COLO829 (cell line): ENCODE results near the gene OASL.

Source experiments
- DNase-seq: peaks from one replicate; pipeline ENCODE4 v3.0.0; 2012; ENCODE audit warnings: low spot score

OASL gene

GRCh38 chr12:120991965-120992364 lies 47.1 kb downstream of the OASL start:
- DNase-seq = no peak

- no peak for DNase-seq
Measured at GRCh38 chr12:120990487-120991055, 48.5 kb downstream of the OASL start.

- DNase-seq = no peak
Measured at GRCh38 chr12:120989687-120990086, 49.4 kb downstream of the OASL start.

- DNase-seq = no peak
Measured at GRCh38 chr12:120988658-120989057, 50.4 kb downstream of the OASL start.

GRCh38 chr12:120988234-120988633 lies 50.8 kb downstream of the OASL start:
- DNase-seq = no peak

- DNase-seq = no peak
Measured at GRCh38 chr12:120984351-120984898, 54.6 kb downstream of the OASL start.

GRCh38 chr12:120983759-120984158 lies 55.3 kb downstream of the OASL start:
- DNase-seq = no peak

GRCh38 chr12:120982659-120983058 lies 56.4 kb downstream of the OASL start:
- no peak for DNase-seq

GRCh38 chr12:120981407-120981941 lies 57.6 kb downstream of the OASL start:
- DNase-seq = no peak

GRCh38 chr12:120980800-120981368 lies 58.2 kb downstream of the OASL start:
- DNase-seq = no peak

GRCh38 chr12:120979862-120980696 lies 59.0 kb downstream of the OASL start:
- no peak for DNase-seq

GRCh38 chr12:120979220-120979861 lies 59.7 kb downstream of the OASL start:
- no peak for DNase-seq

GRCh38 chr12:120978296-120979219 lies 60.5 kb downstream of the OASL start, which contains the start of gene HNF1A:
TSS of gene HNF1A (plus strand) at chr12:120978543. CDS start at chr12:120978769, 226 bp downstream.
- no peak for DNase-seq

GRCh38 chr12:120977531-120978295 lies 61.3 kb downstream of the OASL start:
- no peak for DNase-seq

GRCh38 chr12:120972870-120973543 lies 66.0 kb downstream of the OASL start:
- no peak for DNase-seq

- DNase-seq = peak; percentile 87
Measured at GRCh38 chr12:120971299-120972180, 67.5 kb downstream of the OASL start.

- no peak for DNase-seq
Measured at GRCh38 chr12:120970310-120970709, 68.7 kb downstream of the OASL start.
